HG03159 (cell line): ENCODE data around the gene TMEM236.

Source experiments
- ATAC-seq: cut with Tn5 transposase; IDR thresholded peaks from one replicate; pipeline ENCODE4 v1.9.1; 2021; ENCODE audit warnings: mild to moderate bottlenecking, moderate library complexity; ENCODE audit not compliant: unreplicated experiment

Gene TMEM236

DNA sequence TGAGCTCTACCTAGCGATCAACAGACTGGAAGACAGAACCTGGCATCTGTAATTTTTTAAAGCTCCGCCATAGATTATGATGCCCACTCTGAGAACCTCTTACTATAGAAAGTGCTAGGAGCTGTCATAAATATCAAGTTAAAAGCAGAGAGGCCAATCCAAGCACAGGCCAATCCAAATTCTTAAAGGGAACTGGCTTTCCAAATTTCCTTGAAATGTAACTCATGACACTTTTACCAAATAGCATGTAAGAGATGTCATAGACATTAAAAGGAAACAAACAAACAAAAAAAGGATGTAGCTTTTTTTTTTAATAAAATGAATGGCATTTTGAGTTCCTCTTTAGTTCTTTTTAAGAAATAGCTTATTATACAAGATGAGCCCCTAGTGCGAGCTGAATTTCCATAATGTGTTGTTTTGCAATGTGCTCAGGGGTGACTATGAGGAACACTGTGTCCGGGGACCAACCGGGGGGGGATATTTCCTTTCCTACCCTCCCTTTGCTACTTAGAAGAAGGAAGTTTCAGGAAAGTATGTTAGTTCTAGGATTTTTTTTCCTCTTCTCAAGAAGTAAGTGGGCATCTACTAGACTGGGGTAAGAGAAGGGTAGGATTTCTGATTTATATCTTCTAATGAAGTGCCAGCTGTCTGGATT, 33.4 kb downstream of the TMEM236 start:
- no peak for ATAC-seq

- ATAC-seq, result no peak
Observed at GRCh38 chr10:17787087-17787961, 35.3 kb downstream of the TMEM236 start.

- ATAC-seq, result no peak
Observed at GRCh38 chr10:17788646-17789045, 36.6 kb downstream of the TMEM236 start.

DNA sequence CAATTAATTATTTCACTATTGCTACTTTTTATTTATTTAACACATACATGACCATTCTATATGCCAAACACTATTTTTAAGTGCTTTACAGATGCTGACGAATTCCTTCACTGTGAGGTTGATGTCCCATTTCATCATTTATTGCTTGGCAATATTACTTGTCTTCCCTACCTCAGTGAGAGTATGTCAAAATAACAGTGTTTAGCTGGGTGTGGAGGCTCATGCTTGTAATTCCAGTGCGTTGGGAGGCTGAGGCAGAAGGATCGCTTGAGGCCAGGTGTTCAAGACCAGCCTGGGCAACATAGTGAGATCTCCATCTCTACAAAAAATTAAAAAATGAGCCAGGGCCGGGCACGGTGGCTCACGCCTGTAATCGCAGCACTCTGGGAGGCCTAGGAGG, 37.4 kb downstream of the TMEM236 start:
- no peak for ATAC-seq

- ATAC-seq, result no peak
Observed at GRCh38 chr10:17790651-17791050, 38.6 kb downstream of the TMEM236 start.

DNA sequence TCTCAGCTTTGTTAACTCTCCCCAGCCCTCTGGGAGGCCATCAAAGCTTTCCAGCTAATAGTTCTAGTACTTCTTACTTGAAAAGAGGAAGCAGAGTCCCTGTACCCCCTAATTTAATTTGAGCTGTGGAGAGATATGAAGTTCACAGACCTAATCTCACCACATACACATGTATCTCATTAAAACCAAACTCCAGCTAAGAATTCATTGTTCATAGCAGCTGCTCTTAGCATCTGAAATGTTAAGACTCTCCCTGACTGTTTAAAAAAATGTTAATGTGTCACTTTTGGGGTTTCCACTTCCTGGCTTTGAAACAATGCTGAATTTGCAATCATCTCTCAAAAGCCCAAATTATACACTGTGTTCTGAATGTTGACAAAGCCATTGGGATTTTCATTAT, 41.0 kb downstream of the TMEM236 start:
- ATAC-seq, result no peak

- no peak for ATAC-seq
Observed at GRCh38 chr10:17793823-17794644, 42.0 kb downstream of the TMEM236 start.

GRCh38 chr10:17795083-17795482, 43.1 kb downstream of the TMEM236 start:
- ATAC-seq, result no peak

GRCh38 chr10:17795813-17796594, 44.0 kb downstream of the TMEM236 start:
- ATAC-seq, result no peak

GRCh38 chr10:17801507-17801906, 49.5 kb downstream of the TMEM236 start:
- ATAC-seq, result no peak

DNA sequence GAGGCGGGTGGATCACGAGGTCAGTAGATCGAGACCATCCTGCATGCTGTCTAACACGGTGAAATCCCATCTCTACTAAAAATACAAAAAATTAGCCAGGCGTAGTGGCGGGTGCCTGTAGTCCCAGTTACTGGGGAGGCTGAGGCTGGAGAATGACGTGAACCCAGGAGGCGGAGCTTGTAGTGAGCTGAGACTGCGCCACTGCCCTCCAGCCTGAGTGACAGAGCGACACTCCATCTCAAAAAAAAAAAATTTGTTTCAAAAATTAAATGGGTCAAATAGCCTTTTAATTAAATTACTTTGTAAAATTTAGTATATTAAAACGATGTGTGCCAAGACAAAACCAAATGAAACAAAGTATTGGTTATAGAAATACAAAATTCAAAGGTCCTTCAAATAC, 50.3 kb downstream of the TMEM236 start:
- no peak for ATAC-seq

DNA sequence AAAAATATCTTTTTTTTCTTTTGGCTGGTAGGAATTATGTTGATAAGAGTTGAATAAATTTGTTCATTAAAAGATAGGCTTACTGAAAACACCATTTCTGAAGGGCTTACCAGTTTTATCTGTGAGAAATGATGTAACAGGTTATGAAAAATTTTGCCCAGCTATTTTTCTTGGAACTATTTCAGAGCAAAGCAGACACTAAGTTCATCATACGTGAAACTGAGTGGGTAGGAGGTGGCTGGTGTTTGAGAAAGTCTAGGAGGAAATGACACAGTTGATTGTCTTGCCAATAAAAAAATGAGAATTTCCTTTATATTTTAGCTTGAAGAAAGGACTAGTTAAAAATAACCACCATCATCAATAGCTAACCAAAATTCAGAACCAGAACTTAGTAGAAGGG, 51.0 kb downstream of the TMEM236 start:
- no peak for ATAC-seq

DNA sequence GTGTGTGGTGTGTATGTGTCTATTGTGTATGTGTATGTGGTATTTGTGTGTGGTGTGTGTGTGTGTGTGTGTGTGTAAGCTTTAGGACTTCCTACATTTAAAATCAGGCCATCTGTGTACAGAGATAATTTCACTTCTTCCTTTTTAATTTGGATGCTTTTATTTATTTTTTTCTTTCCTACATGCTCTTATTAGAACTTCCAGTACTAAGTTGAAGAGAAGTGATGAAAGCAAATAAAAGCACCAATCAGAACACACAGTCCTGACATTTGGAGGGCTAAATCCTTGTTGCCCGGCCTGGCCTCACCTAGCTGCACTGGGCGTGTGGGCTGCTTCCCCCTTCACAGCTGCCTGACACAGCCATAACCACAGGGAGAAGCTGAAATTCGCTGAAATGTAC, 53.3 kb downstream of the TMEM236 start:
- ATAC-seq, result no peak

DNA sequence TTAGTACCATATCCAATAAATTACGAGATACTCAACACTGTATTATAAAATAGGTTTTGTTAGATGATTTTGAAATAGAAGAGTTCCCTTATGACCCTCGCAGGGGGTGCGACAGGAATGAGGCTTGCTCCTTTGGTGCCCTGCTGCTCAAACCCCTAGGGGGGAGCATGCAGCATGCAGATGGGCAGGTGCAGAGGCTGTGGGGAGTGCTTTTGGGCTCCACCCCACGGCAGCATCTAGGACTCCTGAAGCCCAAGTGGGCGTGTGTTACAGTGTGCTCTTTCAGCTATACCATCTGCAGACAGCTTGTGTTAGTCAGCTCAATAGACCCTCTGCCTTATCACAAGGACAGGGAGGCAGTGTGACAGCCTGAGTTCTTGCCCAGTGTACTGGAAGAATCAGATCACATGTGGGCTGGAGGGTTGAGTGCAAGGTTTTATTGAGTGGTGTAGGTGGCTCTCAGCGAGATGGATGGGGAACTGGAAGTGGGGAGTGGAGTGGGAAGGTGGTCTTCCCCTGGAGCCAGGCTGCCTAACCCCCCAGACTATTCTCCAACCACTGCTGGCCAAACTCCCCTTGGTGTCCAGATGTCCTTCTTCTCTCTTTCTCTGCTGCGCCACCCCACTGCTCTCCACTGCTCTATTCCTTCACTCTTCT, 54.0 kb downstream of the TMEM236 start:
- peak; percentile 90 for ATAC-seq

DNA sequence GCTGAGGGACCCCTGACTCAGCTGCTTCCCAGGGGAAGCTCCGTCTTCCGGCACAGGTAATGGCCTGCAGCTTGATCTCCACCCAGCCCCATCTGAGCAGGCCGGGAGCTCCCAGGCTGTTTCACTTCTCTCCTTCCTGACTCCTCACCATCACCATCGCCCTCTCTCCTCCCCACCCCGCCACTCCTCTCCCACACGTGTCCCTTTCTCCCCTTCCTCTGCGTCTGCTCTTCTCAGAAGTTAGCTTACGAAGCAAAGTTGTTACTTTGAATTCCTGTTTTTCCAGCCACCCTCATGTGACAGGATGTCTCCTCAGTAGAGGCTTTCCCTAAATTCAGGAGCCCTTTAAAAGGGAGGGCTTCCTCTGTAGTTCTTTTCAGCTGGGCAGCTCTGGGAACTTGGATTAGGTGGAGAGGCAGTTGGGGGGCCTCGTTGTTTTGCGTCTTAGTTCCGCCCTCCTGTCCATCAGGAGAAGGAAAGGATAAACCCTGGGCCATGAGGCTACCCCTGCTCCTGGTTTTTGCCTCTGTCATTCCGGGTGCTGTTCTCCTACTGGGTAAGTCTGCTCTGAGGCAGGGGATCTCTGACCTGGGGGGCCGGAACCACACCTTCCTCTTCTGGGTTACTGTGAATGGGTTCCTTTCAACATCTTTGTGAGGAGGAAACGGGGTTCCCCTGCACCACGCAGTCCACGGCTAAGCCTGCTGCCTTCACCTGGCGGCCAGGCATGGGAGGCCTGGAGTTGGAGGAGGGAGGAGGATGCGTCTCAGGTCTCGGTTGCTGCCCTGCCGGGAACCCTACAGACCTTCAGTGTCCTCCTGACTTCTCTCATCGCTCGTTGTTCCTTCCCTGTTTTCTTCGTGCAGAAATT, 57.2 kb downstream of the TMEM236 start, which contains the start of gene MRC1:
TSS of gene MRC1 (plus strand) at position 378 of the 871 bp plus-strand sequence. CDS start at position 496, 118 bp downstream.
- ATAC-seq, result no peak

DNA sequence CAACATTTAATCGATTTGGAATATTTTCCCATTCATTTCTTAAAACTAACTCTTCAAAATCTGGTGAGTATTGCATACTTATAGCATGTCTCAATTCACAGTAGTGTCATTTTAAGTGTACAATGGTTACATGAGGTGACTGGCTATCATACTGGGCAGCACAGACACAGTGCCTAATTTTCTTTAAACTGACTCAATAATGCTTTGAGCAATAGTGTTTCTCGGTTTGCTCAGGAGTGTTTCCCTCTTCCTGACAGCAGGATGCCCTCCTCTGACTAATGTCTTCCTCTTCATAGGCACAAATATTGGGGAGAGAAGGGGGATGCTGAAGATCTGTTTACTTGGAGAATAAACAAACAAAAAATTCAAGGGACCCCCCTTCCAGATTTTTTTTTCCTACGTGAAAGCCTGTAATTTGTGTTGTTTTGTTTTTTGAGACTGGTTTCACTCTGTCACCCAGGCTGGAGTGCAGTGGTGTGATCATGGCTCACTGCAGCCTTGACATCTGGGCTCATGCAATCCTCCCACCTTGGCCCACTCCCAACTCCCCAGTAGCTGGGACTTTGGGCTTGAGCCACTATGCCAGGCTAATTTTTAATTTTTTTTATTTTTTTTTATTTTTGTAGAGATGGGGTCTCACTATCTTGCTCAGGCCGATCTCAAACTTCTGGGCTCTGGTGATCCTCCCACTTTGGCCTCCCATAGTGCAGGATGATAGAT, 59.3 kb downstream of the TMEM236 start:
- ATAC-seq, result no peak

DNA sequence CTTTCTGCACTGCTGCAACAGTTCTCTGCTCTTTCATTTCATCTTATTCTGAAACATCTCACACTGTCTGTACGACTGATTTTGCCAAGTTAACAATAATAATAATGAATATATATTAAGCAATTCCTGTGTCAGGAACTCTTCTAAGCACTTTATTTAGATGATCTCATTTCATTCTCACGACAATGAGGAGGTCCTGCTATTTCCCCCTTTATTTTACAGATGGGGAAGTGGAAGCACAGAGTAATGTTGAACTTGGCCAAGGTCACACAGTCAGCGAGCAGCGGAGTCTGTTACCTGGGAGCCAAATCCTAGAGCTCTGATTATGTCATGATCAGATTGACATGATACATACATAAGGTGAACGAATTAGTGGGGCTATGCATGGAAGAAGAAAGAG, 63.0 kb downstream of the TMEM236 start:
- ATAC-seq, result no peak

DNA sequence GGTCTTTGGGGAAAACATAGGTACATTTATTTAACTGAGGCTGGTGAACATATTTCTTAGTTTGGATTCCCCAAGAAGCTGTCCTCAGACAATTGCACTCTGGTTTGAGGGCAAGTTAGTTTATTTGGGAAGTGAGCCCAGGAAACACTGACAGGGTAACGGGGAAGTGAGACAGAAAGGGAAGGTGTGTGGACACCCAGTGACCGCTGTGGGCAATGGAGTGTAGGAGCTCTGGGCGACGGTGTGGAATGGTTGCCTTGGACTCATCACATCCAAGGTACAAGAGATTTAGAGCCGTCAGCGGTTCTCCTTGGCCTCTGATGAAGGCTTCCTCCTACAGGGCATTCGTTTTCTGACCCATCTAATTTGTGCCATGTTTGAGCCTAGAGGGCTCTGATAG, 64.2 kb downstream of the TMEM236 start:
- ATAC-seq, result no peak
